ENCODE data around the gene LSS. TPM values are rescaled to one million over a fixed set of nuclear protein-coding genes. Genes with fewer than 3 reads are reported as not detected.

LSS gene
- total and polyA plus RNA-seq, 2 of the 8 experiments (the other 6 are each of a cell fraction or from before 2014, with no cell fraction given): 96.1 to 123 TPM

GRCh38 chr21:46156378-46156645 is 72.3 kb downstream of the LSS start:
- CTCF ChIA-PET (ENCODE audit: partially characterized antibody): interaction anchor here (1.5 kb wide), 1 partner anchor 13 kb away, joined by 5 read pairs; no protein-coding TSS in a partner anchor
- TF ChIP-seq JUN (IDR thresholded peaks at IDR 0.05; ENCODE audit: low read depth, low read length) (no peak), TAF1 (IDR thresholded peaks at IDR 0.05; ENCODE audit: low read depth, low read length) (no peak), BRCA1 (IDR thresholded peaks at IDR 0.05; ENCODE audit: low read depth, low read length) (no peak), BACH1 (IDR thresholded peaks at IDR 0.05; ENCODE audit: low read length) (no peak)
- Histone ChIP-seq H3K4me3 (ENCODE audit: extremely low read depth in 1 of 4, insufficient read depth in 2 of 4, low read depth in 3 of 4, low read length in 4 of 4) (no peak overlapping the region), H3K4me1 (replicated peaks in 1 of 4; ENCODE audit: control insufficient read depth in 3 of 4, insufficient read depth in 4 of 4, low read length in 3 of 4) (peaks cover 0 to 20% (median 13%) of the 10 kb centered on the region in 4 experiments; a peak in 5 of 7 replicates), H2BK12ac (ENCODE audit: low read depth, low read length) (no peak overlapping the region), H2BK120ac (replicated peaks; ENCODE audit: low read depth, low read length) (no peak overlapping the region), H2BK15ac (ENCODE audit: low read length) (no peak overlapping the region), H2AK5ac (ENCODE audit: low read depth, low read length) (no peak overlapping the region; the same call in 1 of the 2 replicates), H4K8ac (ENCODE audit: extremely low read depth, insufficient read depth, low read length) (no peak overlapping the region), H3K14ac (ENCODE audit: insufficient read length) (no peak overlapping the region), H3K27me3 (replicated peaks in 1 of 4; ENCODE audit: control insufficient read depth in 3 of 4, extremely low read depth in 1 of 4, insufficient read depth in 3 of 4, low read length in 3 of 4) (no peaks in the 10 kb centered on the region), H3K23ac (ENCODE audit: insufficient read length) (no peak overlapping the region), H2BK20ac (ENCODE audit: low read length) (no peak overlapping the region), H3K79me2 (ENCODE audit: control insufficient read depth in 1 of 2, insufficient read depth in 2 of 2, low read length in 2 of 2) (no peaks in the 10 kb centered on the region), H4K91ac (replicated peaks; ENCODE audit: insufficient read length, low read length) (peak overlapping the region; percentile 81), H3K18ac (ENCODE audit: extremely low read depth, low read length) (no peak overlapping the region), H2BK5ac (ENCODE audit: low read depth, low read length) (peak overlapping the region; percentile 52; the same call in 1 of the 2 replicates), H3K9ac (replicated peaks in 1 of 4; ENCODE audit: extremely low read depth in 1 of 4, low read depth in 3 of 4, low read length in 3 of 4) (no peak overlapping the region; a peak in 1 of 7 replicates), H3K4ac (replicated peaks; ENCODE audit: insufficient read length, low read depth, low read length) (no peak overlapping the region), H3K56ac (replicated peaks; ENCODE audit: insufficient read length, low read depth, low read length) (no peak overlapping the region), H4K5ac (ENCODE audit: insufficient read length, low read depth, low read length) (no peak overlapping the region), H3K36me3 (ENCODE audit: control insufficient read depth in 2 of 4, insufficient read depth in 4 of 4, low read length in 3 of 4) (peaks cover 0 to 9% (median 6%) of the 10 kb centered on the region in 4 experiments; a peak in 5 of 8 replicates), H3K27ac (ENCODE audit: low read depth, low read length) (no peak overlapping the region), H3K4me2 (ENCODE audit: insufficient read depth in 1 of 2, low read depth in 2 of 2, low read length in 2 of 2) (no peak overlapping the region), H4K20me1 (replicated peaks in 1 of 2; ENCODE audit: control insufficient read depth in 1 of 2, insufficient read depth in 2 of 2, low read length in 2 of 2) (peaks cover 0 to 4% of the 10 kb centered on the region in 2 experiments), H3K79me1 (ENCODE audit: low read depth, low read length) (no peaks in the 10 kb centered on the region; the same call in 1 of the 2 replicates), H3K9me3 (ENCODE audit: insufficient read depth in 2 of 2, low read depth in 1 of 2, low read length in 1 of 2) (peaks cover 4 to 16% of the 10 kb centered on the region in 2 experiments; a peak in 2 of 4 replicates), H2AFZ (ENCODE audit: low read length) (no peak overlapping the region), H3K23me2 (ENCODE audit: low read depth, low read length) (no peaks in the 10 kb centered on the region)
- 80% methylated on average over 1 of the region's 7 CpGs; no CpG with 5 or more reads in 1 of the 2 experiments for WGBS, 2 experiments (ENCODE audit: extremely low coverage in 1 of 2, insufficient coverage in 1 of 2, insufficient read length in 1 of 2, insufficient replicate concordance in 2 of 2, low coverage in 1 of 2, low lambda C conversion rate in 2 of 2, missing lambda C conversion rate in 1 of 2)
- no peak for FAIRE-seq
- DNase-seq (ENCODE audit: low read depth in 1 of 2, low spot score in 2 of 2): peak in 1 of 2 experiments; percentile 37
- POLR2A ChIA-PET (ENCODE audit: partially characterized antibody): no interaction called here

Data from H1 (cell line).